Measurements from ENCODE around the gene PRCC. TPM values are rescaled to one million over a fixed set of nuclear protein-coding genes. Genes with fewer than 3 reads are reported as not detected.

PRCC gene
- total and polyA plus RNA-seq, 2 of the 13 experiments (the other 11 are each of a cell fraction or from before 2014, with no cell fraction given), result 24.2 to 40.5 TPM

GRCh38 chr1:156751757-156752481, 15.4 kb upstream of the PRCC start (continued):
- TF ChIP-seq LCORL (IDR thresholded peaks at IDR 0.05) (no peak), LCORL (CRISPR knock-in tag; IDR thresholded peaks at IDR 0.05) (0 out of 2 replicates have a peak, but pooled peaks have one; percentile 12), SALL1 (CRISPR knock-in tag; IDR thresholded peaks at IDR 0.05) (peak; percentile 81), HNRNPUL1 (IDR thresholded peaks at IDR 0.05; ENCODE audit: low read depth, low read length) (no peak), MAFK (conservative IDR thresholded peaks at IDR 0.05 in 1 of 2, IDR thresholded peaks at IDR 0.05 in 1 of 2; ENCODE audit: low read length in 2 of 2) (no peak), ZNF503 (CRISPR knock-in tag; IDR thresholded peaks at IDR 0.05) (peak; percentile 37; the same call in 1 of the 2 replicates), GABPA (IDR thresholded peaks at IDR 0.05; ENCODE audit: low read depth, low read length) (peak; percentile 48), GABPA (CRISPR knock-in tag; IDR thresholded peaks at IDR 0.05; ENCODE audit: low read depth) (peak; percentile 71), SMAD1 (CRISPR knock-in tag; IDR thresholded peaks at IDR 0.05; ENCODE audit: borderline replicate concordance, low read depth) (peak; percentile 64; the same call in 1 of the 2 replicates), ZFAT (CRISPR knock-in tag; conservative IDR thresholded peaks at IDR 0.05) (no peak), GZF1 (CRISPR knock-in tag; IDR thresholded peaks at IDR 0.05) (no peak; the same call in none of the 2 replicates), SAP130 (CRISPR knock-in tag; IDR thresholded peaks at IDR 0.05; ENCODE audit: low read depth) (peak; percentile 74), FOXC1 (CRISPR knock-in tag; IDR thresholded peaks at IDR 0.05; ENCODE audit: borderline replicate concordance) (peak; percentile 85), PLRG1 (conservative IDR thresholded peaks at IDR 0.05) (no peak), HNRNPH1 (optimal IDR thresholded peaks at IDR 0.05; ENCODE audit: low read depth, low read length) (no peak), ARID5B (CRISPR knock-in tag; IDR thresholded peaks at IDR 0.05) (peak; percentile 43; the same call in 1 of the 2 replicates), XBP1 (CRISPR knock-in tag; IDR thresholded peaks at IDR 0.05) (no peak), ZBTB38 (CRISPR knock-in tag; IDR thresholded peaks at IDR 0.05) (peak; percentile 48; the same call in 1 of the 2 replicates), GPBP1L1 (CRISPR knock-in tag; IDR thresholded peaks at IDR 0.05) (no peak), ZNF12 (CRISPR knock-in tag; IDR thresholded peaks at IDR 0.05) (no peak), ZNF501 (CRISPR knock-in tag; IDR thresholded peaks at IDR 0.05) (peak; percentile 83), TRIM24 (CRISPR knock-in tag; IDR thresholded peaks at IDR 0.05) (no peak), ZNF878 (CRISPR knock-in tag; IDR thresholded peaks at IDR 0.05) (no peak), ARNT (IDR thresholded peaks at IDR 0.05) (no peak), ZNF552 (CRISPR knock-in tag; IDR thresholded peaks at IDR 0.05; ENCODE audit: borderline replicate concordance) (no peak), AGO1 (IDR thresholded peaks at IDR 0.05; ENCODE audit: low read depth, low read length, poor library complexity, severe bottlenecking) (no peak)
